G401 (cell line): ENCODE measurements around the gene C4orf51. TPM values are rescaled to one million over a fixed set of nuclear protein-coding genes. Genes with fewer than 3 reads are reported as not detected.

Experiments used
- DNase-seq: peaks from one replicate; pipeline ENCODE4 v3.0.0-alpha.2; 2015; ENCODE audit warnings: low spot score
- in situ Hi-C: cut with HindIII; loops from 2 replicates; pipeline ENCODE4 v1.10.0; 2016; ENCODE audit warnings: low sequenced_read_pairs, mixed read lengths
- total RNA-seq: library from RNA; depleted of rRNA; stranded (reverse); fragments of >200 nt; shearing (Covaris generic); gene quantifications from 2 replicates; pipeline ENCODE4 v1.2.3, GENCODE V29; 2014

C4orf51 gene
- total RNA-seq, 1 experiment from 2014 or later = not detected

- in situ Hi-C loops = no loop called here
- peak; percentile 92 for DNase-seq
Measured at GRCh38 chr4:145736241-145736831, 56.4 kb downstream of the C4orf51 start.

- no peak for DNase-seq
- in situ Hi-C loops = no loop called here
Measured at GRCh38 chr4:145739845-145740244, 59.9 kb downstream of the C4orf51 start.

DNA sequence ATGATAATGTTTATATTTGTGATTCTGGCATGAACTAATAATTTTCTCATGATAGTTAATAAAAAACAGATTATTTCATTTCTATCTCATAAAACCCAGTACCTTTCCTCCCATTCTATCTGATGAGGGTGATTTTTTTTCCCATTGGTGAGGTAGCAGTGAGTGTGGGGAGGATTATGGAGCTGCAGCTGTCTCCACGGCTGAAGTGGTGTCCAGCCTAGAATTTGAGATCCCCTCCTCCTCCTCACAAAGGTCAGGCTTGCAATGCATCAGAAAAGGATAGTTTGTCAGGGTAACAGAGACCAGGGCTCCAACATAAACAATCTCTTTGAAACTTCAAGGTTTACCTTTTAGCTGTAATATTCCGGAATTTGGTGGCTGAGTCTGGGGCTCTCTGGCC, 60.9 kb downstream of the C4orf51 start:
- in situ Hi-C loops = no loop called here
- no peak for DNase-seq

GRCh38 chr4:145743641-145744040, 63.7 kb downstream of the C4orf51 start:
- in situ Hi-C loops = no loop called here
- no peak for DNase-seq

- peak; percentile 41 for DNase-seq
- in situ Hi-C loops = no loop called here
Measured at GRCh38 chr4:145755802-145756201, 75.9 kb downstream of the C4orf51 start.

DNA sequence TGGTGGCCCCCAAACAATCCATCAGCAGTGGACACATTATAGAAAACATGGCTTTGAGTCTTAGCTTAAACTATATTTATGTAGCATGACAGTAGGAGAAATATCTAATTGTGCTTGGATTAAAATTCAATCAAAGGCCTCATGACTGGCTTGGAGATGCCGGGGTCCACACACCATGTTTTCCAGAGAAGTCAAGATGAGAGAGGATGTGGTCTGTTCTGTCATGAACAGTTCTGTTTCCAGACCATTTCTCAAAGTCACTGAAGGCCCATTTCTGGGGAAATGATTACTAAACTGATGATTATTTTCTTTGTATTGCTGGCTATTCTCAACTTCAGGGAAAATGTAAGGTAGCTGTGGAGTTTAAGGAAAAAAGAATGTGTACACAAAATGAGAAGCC, 76.3 kb downstream of the C4orf51 start:
- DNase-seq = no peak
- in situ Hi-C loops = no loop called here

GRCh38 chr4:145757188-145757587, 77.2 kb downstream of the C4orf51 start:
- in situ Hi-C loops = no loop called here

DNA sequence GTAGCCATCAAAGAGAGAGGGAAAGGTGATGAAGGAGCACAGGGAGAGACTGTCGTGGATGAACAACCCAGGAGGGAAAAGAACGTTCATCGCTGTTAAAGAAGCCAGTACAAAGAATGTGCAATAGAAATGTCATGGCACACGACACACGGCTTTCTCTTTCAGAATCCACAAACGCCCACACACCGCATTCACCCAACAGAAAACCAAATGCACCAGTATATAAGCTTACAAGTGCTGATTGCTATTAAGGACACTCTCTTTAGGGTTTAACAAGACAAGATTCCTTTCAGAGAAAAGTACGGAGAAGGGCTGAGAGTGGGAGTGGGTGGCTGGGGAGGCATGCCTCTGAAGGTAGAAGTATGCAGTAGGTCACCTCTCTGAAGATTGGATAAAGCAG, 80.2 kb downstream of the C4orf51 start:
- no peak for DNase-seq
- in situ Hi-C loops = no loop called here

More at GRCh38 chr4:145757188-145757587, 77.2 kb downstream of the C4orf51 start:
- DNase-seq = no peak

- in situ Hi-C loops = no loop called here
- peak; percentile 90 for DNase-seq
Measured at GRCh38 chr4:145760961-145761929, 81.3 kb downstream of the C4orf51 start.

DNA sequence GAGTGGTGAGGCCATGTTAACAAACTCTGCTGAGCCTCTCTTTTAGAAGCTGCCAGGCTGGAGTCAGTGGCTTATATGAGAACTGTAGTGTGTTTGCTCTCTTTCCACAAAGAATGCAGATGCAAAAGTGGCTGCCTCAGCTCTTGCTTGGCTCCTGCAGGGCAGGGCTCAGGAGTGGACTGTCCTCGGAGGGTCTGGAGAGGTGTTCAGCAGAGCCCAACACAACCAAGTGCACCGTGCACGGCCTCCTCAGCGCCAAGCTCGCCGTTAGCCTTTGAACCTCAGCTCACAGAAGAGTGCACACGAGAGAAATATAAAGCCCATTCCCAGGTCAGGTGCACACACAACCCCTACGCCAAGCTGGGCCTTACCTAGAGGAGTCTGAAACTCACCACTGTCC, 82.8 kb downstream of the C4orf51 start:
- DNase-seq = no peak
- in situ Hi-C loops = no loop called here

- in situ Hi-C loops = no loop called here
- DNase-seq = no peak
Measured at GRCh38 chr4:145763399-145763798, 83.5 kb downstream of the C4orf51 start.

DNA sequence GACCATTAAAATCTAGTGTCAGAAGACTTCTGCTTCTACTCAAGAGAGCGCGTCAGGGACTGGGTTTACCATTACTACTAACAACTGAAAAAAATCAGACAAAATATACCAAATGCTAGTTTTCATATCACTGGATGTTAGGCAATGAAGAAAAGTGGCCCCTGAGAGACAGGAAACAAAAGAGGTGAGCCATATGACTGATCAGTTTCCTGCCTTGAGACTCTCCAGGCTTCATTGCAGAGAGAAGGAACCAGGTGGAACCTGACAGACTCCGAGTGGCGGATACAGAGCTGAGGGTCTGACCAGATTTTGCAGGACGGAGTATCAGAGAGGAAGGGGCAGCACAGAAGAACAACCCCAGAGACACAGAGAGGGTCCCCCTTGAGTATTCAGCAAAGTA, 86.3 kb downstream of the C4orf51 start:
- in situ Hi-C loops = no loop called here
- no peak for DNase-seq

DNA sequence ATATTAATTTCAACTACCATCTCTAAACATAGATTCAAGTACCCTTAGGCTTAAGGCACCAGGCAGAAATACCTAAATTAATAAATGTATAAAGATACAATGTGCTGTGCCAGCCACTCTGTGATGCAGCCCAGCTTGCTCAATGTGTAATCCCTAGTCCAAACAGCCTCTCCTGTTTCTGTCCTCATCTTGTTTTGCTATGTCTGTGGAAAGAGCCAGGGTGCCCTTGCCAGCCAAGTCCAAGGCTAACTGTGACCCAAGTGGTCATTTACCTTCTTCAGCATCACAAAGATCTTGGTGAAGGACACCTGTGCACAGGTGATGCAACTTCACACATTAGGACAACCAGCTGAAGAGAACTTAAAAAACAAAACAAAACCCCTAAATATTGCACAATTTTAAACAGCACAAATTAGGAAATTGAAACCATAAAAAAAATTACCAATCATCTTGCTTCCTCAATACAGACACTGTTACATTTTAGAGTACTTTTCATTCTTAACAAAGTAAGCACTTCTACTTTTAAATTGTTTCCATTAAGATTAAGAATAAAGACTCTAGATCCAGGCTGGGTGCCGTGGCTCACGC, 89.6 kb downstream of the C4orf51 start:
- no peak for DNase-seq
- in situ Hi-C loops = no loop called here

DNA sequence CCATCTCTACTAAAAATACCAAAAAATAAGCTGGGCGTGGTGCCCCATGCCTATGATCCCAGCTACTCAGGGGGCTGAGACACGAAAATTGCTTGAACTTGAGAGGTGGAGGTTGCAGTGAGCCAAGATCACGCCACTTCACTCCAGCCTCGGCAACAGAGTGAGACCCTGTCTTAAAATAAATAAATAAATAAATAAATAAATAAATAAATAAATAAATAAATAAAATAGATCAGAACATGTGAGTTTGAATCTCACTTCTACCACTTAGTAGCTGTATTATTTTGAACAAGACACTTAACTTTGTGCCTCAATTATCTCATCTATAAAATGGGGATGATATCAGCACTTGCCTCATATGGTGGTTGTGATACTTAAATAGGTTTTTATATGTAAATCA, 90.2 kb downstream of the C4orf51 start:
- DNase-seq = no peak
- in situ Hi-C loops = no loop called here

- in situ Hi-C loops = no loop called here
- DNase-seq = no peak
Measured at GRCh38 chr4:145772347-145772746, 92.4 kb downstream of the C4orf51 start.

GRCh38 chr4:145773581-145774234, 93.8 kb downstream of the C4orf51 start:
- in situ Hi-C loops = no loop called here
- DNase-seq = peak; percentile 49

DNA sequence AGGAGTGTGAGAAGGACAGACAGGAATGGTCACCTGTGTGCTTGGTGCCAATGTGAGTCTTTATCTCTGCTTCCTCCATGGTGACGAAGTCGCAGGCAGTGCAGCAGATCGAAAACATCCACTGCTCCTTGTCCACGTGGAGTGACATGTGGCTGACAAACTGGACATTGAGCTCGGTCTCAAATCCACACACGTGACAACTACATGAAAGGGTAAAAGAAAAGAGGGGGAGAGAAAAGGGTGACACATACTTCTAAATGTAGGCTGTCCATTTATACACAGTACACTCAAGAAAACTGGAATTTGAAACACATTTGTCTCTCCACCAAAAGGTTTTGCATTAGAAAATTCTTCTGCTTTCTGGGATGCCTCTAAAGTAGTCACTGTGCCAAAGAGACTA, 94.5 kb downstream of the C4orf51 start:
- in situ Hi-C loops = no loop called here
- DNase-seq = no peak

- no peak for DNase-seq
- in situ Hi-C loops = no loop called here
Measured at GRCh38 chr4:145775406-145775805, 95.5 kb downstream of the C4orf51 start.

- no peak for DNase-seq
- in situ Hi-C loops = no loop called here
Measured at GRCh38 chr4:145776208-145776607, 96.3 kb downstream of the C4orf51 start.

- DNase-seq = no peak
Measured at GRCh38 chr4:145779319-145779801, 99.4 kb downstream of the C4orf51 start.

More at GRCh38 chr4:145779319-145779801, 99.4 kb downstream of the C4orf51 start:
- in situ Hi-C loops = no loop called here
